Measurements from ENCODE around the gene EIF2S1.

DNA sequence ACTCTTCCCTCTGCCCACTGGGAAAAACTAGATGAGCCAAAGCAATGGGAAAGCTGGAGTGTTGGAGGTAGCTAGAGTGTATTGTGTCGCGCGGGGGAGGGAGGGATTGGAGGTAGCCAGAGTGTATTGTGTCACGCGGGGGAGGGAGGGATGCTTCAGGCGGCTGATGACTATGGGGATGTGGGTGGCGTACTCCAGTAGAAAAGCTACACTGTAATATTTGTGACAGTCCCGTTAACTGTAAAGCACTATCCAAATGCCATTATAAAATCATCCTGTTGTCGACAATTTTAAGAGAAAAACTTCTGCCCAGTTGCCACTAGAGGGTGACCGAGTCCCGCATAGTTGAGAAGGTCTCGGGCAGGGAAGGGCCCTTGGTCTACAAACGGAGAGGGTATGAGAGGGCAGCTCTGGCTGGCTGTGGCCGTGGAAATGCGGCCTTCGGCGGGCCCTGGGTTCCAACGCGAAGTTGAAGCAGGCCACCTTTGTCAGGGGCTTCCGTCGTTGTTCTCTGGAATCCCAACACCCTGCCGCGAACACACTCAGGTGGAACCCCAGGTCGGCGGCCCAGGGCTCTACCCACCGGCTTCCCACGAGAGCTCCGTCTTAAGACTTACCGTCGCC, 67.0 kb downstream of the EIF2S1 start:
- no peak for TF ChIP-seq EP300 (IDR thresholded peaks at IDR 0.05)
- TF ChIP-seq POLR2AphosphoS5 (IDR thresholded peaks at IDR 0.05): no peak
